Measurements from ENCODE around the gene RHBDL3.

- TF ChIP-seq CTCF (conservative IDR thresholded peaks at IDR 0.05; ENCODE audit: low read length), result no peak
- no peak for TF ChIP-seq EZH2phosphoT487 (IDR thresholded peaks at IDR 0.05; ENCODE audit: borderline replicate concordance, low read depth, low read length)
Observed at GRCh38 chr17:32356750-32357149, 91.1 kb downstream of the RHBDL3 start.

Measured in OCI-LY7 (cell line).